Endodermal cell (in vitro differentiated cells): Measurements from ENCODE around the gene CCND1. TPM values are rescaled to one million over a fixed set of nuclear protein-coding genes. Genes with fewer than 3 reads are reported as not detected.

Experiments used
- DNase-seq: peaks from one replicate; pipeline ENCODE4 v3.0.0-alpha.2; 2017
- H3K27ac ChIP-seq: 2 replicates; pipeline ENCODE4 v1.5.1; 2013; ENCODE audit warnings: mild to moderate bottlenecking, low read depth, low read length, moderate library complexity
- H3K27me3 ChIP-seq: 2 replicates; pipeline ENCODE4 v1.6.1; 2013; ENCODE audit warnings: mild to moderate bottlenecking, low read length, moderate library complexity; ENCODE audit not compliant: insufficient read depth, control insufficient read depth, poor library complexity, severe bottlenecking
- H3K36me3 ChIP-seq: 2 replicates; pipeline ENCODE4 v1.7.0; 2013; ENCODE audit warnings: mild to moderate bottlenecking, low read length, moderate library complexity; ENCODE audit not compliant: control insufficient read depth, insufficient read depth
- H3K4me1 ChIP-seq: one replicate; pipeline ENCODE4 v1.7.0; 2013; ENCODE audit warnings: low read length; ENCODE audit not compliant: control insufficient read depth, insufficient read depth
- H3K4me3 ChIP-seq: 2 replicates; pipeline ENCODE4 v1.5.1; 2013; ENCODE audit warnings: mild to moderate bottlenecking, low read length, moderate library complexity
- H3K9ac ChIP-seq: 2 replicates; pipeline ENCODE4 v1.6.1; 2013; ENCODE audit warnings: mild to moderate bottlenecking, low read length, moderate library complexity; ENCODE audit not compliant: poor library complexity, severe bottlenecking; ENCODE audit errors: extremely low read depth
- H3K9me3 ChIP-seq: 2 replicates; pipeline ENCODE4 v1.6.1; 2013; ENCODE audit warnings: mild to moderate bottlenecking, low read length, moderate library complexity; ENCODE audit not compliant: control insufficient read depth
- H3K27ac Mint-ChIP-seq: 2 replicates; pipeline ENCODE4 v1.8.0; 2020; ENCODE audit warnings: mixed read lengths
- H3K27me3 Mint-ChIP-seq: 2 replicates; pipeline ENCODE4 v1.8.0; 2021; ENCODE audit warnings: mild to moderate bottlenecking, mixed read lengths; ENCODE audit not compliant: insufficient read depth
- H3K36me3 Mint-ChIP-seq: 2 replicates; pipeline ENCODE4 v1.8.0; 2020; ENCODE audit warnings: low read depth, mixed read lengths
- H3K4me1 Mint-ChIP-seq: 2 replicates; pipeline ENCODE4 v1.8.0; 2020; ENCODE audit warnings: mixed read lengths
- H3K4me3 Mint-ChIP-seq: 2 replicates; pipeline ENCODE4 v1.8.0; 2020; ENCODE audit warnings: mild to moderate bottlenecking, moderate library complexity, mixed read lengths
- H3K9me3 Mint-ChIP-seq: 2 replicates; pipeline ENCODE4 v1.8.0; 2020; ENCODE audit warnings: mild to moderate bottlenecking, mixed read lengths
- CTCF ChIP-seq: fragments of 200-600 bp; sonication (generic); conservative IDR thresholded peaks from 2 replicates; pipeline ENCODE4 v1.5.0; 2021; ENCODE audit warnings: antibody characterized with exemption, mild to moderate bottlenecking
- WGBS, 2 experiments: methylation state at CpG; one replicate each; pipeline versions ENCODE4 v1.1.5 to v1.1.7; 2013; ENCODE audit warnings: missing lambda C conversion rate in 2 of 2, mixed read lengths in 1 of 2; ENCODE audit not compliant: insufficient coverage in 1 of 2, insufficient read length in 1 of 2; 5-methylcytosine and 5-hydroxymethylcytosine counted together
- total RNA-seq, 2 donors: library from RNA; stranded (reverse); fragmentation: NEBNext Ultra II Directional in 1 of 2; extraction: Animal tissue kit (Norgen Biotek cat#: 25700) in 1 of 2; gene quantifications; 2 replicates in 1 of 2; 3 replicates in 1 of 2; pipeline ENCODE4 v1.2.1, GENCODE V29; 2021

CCND1 gene
- total RNA-seq, 2 donors from 2014 or later, result 65.7 to 214 TPM

GRCh38 chr11:69702769-69703452, 62.0 kb downstream of the CCND1 start:
- H3K9me3 Mint-ChIP-seq, result no peaks in the 10 kb centered on the region
- peak overlapping the region; percentile 40 for H3K4me3 Mint-ChIP-seq
- Histone ChIP-seq H3K9ac (no peak overlapping the region), H3K27ac (no peak overlapping the region), H3K9me3 (no peaks in the 10 kb centered on the region), H3K27me3 (peaks cover 53% of the 10 kb centered on the region), H3K36me3 (no peaks in the 10 kb centered on the region), H3K4me3 (no peak overlapping the region), H3K4me1 (peaks cover 6% of the 10 kb centered on the region)
- no peak for TF ChIP-seq CTCF
- H3K36me3 Mint-ChIP-seq, result no peaks in the 10 kb centered on the region
- peak; percentile 80 for DNase-seq
- no peak overlapping the region for H3K27ac Mint-ChIP-seq
- peaks cover 35% of the 10 kb centered on the region for H3K27me3 Mint-ChIP-seq
- peaks cover 33% of the 10 kb centered on the region for H3K4me1 Mint-ChIP-seq
- 7 to 15% methylated on average over 35 to 45 of the region's 45 CpGs for WGBS, 2 experiments

- H3K4me1 ChIP-seq, result peaks cover 6% of the 10 kb centered on the region
- 4% methylated on average over 34 of the region's 34 CpGs; no CpG with 5 or more reads in 1 of the 2 experiments for WGBS, 2 experiments
- H3K9me3 ChIP-seq, result no peaks in the 10 kb centered on the region
- Mint-ChIP-seq H3K36me3 (no peaks in the 10 kb centered on the region), H3K27me3 (peaks cover 35% of the 10 kb centered on the region), H3K4me3 (peak overlapping the region; percentile 40), H3K9me3 (no peaks in the 10 kb centered on the region), H3K4me1 (peaks cover 33% of the 10 kb centered on the region), H3K27ac (no peak overlapping the region)
- H3K4me3 ChIP-seq, result no peak overlapping the region
- DNase-seq, result no peak
- H3K27ac ChIP-seq, result no peak overlapping the region
- no peak for TF ChIP-seq CTCF
- H3K36me3 ChIP-seq, result no peaks in the 10 kb centered on the region
- H3K9ac ChIP-seq, result no peak overlapping the region
- H3K27me3 ChIP-seq, result peaks cover 53% of the 10 kb centered on the region
Observed at GRCh38 chr11:69703453-69703767, 62.5 kb downstream of the CCND1 start.

Other genes with a start within 250 kb of the CCND1 start
- not detected for gene LINC01488, start 159.5 kb upstream of the CCND1 start, total RNA-seq
- gene LTO1, start 34.2 kb downstream of the CCND1 start, total RNA-seq, result 10 to 100 TPM; 23.2 to 32.2 TPM
- gene FGF19, start 62.9 kb downstream of the CCND1 start, total RNA-seq, result under 1 TPM; 0.37 to 0.40 TPM
- 1 to 10 TPM in 1 of 2 donors, under 1 TPM in 1; 0.27 to 3.5 TPM for gene FGF4, start 134.2 kb downstream of the CCND1 start, total RNA-seq
- gene FGF3, start 178.3 kb downstream of the CCND1 start, total RNA-seq, result not detected